ENCODE data around the gene RPL10.
"Not testable (repeated sequence)": the region's sequence is repeated elsewhere in the genome, so short reads cannot be mapped to it uniquely, and the experiment has no call there.

The RPL10 gene

DNA sequence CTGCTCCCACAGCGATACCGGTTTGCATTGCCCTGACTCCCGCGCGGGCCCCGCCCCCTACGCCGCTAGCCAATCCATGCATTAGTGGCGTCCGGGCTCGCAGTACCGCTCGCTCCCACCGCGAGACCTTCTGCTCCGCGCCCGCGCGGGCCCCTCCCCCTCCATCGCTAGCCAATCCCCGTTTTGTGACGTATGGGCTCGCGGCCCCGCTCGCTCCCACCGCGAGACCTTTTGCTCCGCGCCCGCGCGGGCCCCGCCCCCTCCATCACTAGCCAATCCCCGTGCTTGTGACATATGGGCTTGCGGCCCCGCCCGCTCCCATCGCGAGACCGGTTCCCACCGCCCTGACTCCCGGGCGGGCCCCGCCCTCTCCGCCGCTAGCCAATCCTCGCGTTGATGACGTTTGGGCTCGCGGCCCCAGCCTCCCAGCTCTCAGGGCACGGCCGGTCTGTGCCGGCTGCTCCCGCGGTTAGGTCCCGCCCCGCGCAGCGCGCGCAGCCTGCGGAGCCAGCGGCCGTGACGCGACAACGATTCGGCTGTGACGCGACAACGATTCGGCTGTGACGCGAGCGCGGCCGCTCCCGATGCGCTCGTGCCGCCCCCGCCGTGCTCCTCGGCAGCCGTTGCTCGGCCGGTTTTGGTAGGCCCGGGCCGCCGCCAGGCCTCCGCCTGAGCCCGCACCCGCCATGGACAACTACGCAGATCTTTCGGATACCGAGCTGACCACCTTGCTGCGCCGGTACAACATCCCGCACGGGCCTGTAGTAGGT lies 19.2 kb upstream of the RPL10 start, which contains the start of gene EMD:
Gene EMD (plus strand): TSS at position 497 of the 770 bp plus-strand sequence. CDS start 190 bp downstream, at position 687.
- peak; percentile 96 for DNase-seq

DNA sequence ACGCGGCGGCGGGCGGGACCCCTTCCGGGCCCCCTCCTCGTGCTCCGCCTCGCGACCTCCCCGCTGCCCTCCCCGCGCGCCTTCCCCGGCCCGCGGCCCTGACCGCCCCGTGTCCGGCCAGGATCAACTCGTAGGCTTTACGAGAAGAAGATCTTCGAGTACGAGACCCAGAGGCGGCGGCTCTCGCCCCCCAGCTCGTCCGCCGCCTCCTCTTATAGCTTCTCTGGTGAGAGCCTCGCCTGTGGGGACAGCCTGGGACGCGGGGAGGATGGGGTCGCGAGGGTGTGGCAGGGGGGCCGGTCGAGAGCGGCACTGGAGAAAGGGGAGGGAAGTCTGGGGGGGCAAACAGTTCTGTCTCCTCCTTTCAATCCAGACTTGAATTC lies 18.6 kb upstream of the RPL10 start:
- DNase-seq: no peak

DNA sequence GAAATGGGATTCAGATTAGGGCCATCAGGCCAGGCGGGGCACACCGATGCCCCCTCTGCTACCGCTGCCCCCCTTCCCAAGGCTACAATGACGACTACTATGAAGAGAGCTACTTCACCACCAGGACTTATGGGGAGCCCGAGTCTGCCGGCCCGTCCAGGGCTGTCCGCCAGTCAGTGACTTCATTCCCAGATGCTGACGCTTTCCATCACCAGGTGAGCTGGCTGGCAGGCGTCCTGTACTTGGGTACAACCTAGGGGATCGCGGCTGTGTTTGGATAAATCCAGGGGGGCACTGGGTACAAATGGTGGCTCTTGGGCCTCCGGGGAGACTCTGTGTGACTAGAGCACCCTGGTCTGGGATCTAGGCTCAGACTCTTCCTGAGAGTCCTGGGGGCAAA lies 18.0 kb upstream of the RPL10 start:
- DNase-seq: no peak

DNA sequence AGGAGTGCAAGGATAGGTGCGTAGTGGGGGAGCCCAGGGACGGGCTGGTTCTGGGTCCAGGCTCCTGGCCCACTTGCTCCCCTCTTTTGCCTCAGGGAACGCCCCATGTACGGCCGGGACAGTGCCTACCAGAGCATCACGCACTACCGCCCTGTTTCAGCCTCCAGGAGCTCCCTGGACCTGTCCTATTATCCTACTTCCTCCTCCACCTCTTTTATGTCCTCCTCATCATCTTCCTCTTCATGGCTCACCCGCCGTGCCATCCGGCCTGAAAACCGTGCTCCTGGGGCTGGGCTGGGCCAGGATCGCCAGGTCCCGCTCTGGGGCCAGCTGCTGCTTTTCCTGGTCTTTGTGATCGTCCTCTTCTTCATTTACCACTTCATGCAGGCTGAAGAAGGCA lies 17.4 kb upstream of the RPL10 start:
- no peak for DNase-seq

DNA sequence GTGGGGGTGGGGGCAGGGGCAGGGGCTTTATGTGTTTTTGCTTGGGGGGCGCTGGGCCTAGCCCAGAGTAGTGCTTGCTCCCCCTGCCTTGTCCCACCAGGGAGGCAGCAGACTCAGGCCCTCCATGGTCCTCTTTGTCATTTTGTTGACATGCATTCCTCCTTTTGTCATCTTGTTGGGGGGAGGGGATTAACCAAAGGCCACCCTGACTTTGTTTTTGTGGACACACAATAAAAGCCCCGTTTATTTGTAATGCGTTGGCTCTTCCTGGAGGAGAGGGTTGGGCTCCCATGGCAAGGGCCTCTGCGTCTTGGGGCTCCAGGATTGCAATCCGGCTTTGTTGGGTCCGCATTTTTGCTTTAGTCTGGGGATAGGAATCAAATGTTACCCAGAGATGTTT lies 16.9 kb upstream of the RPL10 start:
- no peak for DNase-seq

DNA sequence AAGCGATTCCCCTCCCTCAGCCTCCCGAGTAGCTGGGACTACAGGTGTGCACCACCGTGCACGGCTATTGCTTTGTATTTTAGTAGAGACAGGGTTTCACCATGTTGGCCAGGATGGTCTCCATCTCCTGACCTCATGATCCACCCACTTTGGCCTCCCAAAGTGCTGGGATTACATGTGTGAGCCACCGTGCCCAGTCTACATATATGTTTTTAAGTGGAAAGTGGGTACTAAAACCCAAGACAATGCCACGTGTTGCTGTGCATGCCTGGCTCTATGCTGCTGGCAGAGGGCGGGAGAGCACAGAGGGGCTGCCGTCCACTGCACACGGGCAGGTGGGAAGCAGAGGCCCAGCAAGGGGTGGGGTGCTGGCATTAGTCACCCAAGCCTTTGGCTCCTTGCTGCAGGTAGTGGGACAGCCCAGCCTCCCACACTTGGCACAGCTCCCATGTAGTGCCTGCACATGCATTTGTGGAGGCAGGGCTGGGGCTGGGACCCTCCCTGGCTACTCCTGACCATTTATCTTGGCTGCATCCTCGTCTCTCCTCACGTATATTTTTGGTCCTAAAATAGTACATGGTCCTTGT lies 15.6 kb upstream of the RPL10 start:
- DNase-seq: no peak

DNA sequence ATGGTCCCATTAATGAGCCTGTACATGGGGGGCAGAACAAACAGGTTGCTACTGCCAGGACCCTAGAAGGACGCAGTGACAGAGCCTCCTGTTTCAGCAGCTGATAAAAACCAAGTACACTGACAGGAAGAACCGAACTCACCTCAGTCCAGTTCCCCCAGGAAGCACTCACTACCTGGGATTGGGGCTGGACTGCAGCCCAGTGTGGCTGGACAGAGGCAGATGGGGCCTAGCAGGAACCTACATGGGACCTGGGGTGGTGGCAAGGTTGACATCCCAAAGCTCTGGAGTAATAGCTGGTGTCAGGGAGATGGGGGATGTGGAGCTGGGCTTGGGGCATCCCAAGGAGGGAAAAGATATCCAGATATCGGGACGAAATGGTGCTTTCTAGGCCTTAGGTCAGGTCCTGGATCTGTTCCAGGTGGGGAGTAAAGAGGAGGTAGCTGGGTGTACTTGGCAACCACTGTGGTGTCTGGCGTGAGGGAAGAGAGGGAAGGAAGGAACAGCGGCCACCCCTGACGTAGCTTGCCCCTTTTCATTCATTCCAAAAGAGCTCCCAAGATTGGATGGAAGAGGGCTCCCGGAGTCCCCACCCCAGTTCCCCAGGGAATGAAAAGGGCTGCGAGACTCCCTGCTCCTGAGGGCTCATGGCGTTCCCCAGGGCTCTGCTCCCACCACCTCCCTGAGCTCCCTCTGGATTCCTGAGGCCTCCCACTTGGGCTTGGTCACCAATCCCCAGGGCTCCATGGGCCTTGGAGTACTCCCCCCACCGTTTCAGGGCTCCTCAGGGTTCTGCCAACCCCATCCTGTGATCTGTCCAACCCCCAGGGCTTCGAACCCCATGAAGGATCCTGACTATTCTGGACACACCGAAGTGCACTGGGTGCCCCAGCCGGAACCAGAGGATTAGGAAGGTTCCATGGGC lies 14.6 kb upstream of the RPL10 start:
- DNase-seq: no peak

DNA sequence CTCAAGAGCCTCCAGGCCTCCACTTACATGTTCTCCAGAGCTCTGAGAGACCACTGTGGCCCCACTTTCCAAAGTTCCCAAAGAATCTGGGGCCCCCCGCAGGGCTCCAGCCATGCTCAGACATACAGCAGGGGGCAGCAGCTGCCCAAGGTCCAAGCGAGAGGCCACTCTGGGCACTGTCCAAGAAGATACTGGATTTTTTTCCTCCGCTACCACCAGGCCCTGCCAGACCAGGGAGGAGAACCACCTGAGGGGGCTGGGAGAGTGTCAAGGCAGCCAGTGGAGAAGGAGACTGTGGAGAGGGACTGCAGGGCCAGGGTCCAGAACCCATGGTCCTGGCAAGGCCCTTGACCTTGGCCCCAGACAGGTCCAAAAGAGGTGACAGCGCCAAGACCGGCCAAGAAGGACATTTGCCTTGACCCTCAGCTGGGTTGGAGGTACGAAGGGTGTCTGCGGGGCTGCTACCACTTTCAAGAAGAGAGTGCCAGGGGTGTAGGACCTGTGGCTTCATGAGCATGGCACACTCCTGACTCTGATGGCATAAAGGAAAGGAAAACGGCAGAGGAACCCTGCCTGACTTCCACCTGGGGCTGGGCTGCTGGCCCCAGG lies 13.8 kb upstream of the RPL10 start:
- DNase-seq: no peak

DNA sequence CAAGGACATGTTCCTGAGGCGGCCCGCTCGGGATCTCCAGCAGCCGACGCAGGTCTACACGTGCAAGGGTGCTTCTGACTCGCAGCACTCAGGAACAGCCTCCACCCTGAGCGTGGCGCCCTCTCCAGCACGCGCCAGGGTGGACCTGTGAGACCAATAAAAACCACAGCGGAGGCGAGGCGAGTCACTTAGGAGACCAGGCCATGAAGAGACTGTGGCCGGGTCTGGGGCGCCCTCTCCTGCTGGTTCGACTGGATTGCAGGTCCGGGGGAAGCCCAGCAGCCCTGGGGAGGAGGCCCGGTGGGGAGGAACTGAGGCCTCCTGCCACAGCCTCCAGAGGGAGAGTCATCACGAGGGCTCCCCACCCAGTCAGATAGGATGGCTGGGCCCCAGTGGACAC lies 10.1 kb upstream of the RPL10 start:
- DNase-seq: not testable (repeated sequence)

DNA sequence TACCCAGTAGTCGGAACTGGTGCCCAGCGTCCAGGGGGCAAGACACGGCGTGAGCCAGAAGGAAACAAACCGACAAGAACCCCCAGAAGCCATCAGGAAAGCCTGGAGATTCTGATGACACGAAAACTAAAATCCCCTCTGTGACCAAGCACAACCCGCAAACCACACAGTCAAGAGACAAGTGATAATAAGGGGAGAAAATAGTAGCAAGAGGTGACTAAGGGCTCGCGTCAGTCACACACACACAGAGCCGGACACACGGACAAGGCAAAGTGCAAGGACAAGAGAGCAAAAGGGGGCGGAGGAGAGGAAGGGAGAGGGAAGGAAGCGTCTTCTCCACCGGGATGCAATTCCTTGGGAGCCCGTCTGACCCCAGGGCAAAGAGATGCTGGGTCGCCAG lies 9.5 kb upstream of the RPL10 start:
- not testable (repeated sequence) for DNase-seq

DNA sequence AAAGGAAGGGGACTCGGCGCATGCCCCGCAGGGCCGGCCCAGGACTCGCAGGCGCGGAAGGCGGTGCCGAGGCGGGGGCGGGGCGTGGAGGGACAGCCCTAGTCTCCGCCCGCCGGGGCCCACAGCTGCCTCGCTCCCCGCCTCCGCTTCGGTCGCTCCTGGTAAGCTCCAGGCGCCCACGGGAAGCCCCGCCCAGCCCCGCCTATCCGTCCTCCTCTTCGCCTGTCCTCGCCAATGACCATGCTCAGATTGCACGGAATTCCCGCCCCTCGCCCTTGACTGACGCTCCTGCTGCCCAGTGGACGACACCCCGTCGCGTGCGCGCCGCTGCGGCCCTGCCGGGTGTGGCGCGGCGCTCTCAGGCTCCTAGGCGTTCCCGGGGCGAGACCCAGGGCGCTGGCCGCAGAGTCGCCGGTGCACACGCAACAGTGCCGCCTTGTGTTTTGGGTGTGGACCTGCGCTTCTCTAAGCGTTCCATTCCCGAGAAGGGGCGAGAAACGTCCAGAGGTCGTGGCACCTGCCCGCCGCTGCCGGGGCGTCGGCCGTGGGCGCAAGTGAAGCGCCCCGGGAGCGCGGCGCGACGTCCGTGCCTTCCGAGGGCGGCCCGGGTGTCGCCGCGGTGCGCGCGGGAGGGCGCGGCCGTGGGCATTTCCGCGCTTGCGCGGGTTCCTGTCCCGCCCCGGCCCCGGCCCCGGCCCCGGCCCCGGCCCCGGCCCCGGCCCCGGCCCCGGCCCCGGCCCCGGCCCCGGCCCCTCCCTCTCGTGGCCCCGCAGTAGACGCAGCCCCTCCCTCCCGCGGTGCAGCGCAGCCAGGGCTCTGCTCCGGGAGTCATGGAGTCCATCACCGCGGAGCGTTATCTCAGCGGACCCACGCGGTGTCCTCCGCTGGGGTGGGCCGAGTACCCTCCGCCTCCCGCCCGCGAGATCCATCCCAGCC lies 8.1 kb upstream of the RPL10 start:
- not testable (repeated sequence) for DNase-seq

DNA sequence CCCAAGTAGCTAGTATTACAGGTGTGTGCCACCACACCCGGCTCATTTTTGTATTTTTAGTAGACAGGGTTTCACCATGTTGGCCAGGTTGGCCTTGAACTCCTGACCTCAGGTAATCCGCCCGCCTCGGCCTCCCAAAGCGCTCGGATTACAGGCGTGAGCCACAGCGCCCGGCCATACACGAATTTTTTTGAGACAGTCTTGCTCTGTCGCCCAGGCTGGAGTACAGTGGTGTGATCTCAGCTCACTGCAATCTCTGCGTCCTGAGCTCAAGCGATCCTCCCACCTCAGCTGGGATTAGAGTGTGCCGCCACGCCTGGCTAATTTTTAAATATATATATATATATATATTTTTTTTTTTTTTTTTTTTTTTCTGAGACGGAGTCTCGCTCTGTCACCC lies 1.8 kb upstream of the RPL10 start:
- not testable (repeated sequence) for DNase-seq

DNA sequence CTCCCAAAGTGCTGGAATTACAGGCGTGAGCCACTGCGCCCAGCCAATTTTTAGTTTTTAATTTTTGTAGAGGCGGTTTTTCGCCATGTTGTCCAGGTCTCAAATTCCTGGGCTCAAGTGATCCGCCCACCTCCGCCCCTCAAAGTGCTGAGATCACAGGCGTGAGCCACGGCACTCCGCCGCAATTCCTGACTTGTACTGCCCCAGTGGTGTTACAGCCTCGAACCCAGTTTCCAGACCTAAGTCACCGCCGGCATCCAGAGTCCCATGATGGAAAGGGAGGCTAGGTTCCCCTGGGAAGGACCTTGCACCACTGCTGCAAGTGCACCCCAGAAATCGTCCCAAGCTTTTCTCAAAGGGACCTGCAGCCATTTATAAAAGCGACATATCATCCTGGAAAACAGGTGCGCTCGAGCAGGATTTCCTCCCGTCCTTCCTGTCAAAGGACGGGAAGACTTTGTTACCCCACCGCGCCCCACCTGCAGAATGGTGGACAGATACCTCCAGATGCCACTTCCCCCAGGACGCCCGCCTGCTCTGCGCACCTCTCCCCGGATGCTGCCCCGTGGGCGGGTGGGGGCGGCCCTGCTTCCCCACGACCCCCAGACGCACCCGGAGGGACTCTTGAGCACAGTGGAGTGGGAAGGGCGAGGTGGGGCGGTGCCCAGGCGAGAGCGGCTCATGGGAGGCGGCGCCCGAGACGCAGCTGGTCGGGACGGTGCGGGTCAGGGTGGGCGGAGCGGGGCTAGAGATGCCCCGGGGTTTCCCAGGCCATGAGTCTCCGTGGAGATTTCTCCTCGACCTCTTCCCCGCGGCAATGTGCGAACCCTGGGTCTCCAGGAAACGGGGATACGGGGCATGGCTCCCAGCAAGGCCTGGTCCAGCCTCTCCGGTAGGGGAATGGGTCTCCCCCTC lies 947 bp upstream of the RPL10 start:
- peak; percentile 75 for DNase-seq

DNA sequence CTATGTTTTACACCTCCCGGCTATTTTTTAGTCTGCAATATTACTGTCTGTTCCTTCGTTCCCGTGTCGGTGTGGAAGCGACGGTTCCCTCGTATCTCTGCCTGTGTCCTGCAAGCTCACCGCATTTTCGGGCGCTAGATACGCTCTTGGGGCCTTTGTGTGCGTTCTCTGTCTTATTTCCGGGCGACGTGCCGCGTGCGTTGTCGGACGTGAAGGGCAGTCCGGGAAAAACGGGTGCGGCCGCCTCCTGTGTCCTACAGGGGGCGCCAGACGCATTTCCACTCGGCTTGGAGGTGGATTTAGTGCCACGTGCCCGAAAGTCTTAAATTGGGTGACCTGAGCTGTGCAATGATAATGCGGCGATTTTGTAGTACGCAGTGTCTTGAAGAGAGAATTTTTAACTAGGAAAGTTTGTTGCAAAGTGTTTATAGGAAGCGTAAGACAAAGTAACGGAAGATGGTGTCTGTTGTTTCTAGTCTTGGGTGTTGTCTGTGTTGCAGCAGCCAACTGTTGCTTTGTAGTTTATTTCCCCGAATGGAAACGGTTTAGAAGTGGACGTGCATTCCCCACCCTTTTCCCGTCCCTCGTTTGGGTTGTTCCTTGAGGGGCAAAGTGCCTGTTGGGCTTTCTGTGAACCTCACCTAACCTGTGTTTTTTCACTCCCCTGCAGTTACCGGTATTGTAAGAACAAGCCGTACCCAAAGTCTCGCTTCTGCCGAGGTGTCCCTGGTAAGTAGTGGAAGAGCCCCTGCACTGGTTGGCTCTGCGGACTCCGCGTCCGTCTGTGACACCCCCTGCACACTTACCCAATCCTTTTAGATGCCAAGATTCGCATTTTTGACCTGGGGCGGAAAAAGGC lies 720 bp downstream of the RPL10 start:
- peak; percentile 85 for DNase-seq

DNA sequence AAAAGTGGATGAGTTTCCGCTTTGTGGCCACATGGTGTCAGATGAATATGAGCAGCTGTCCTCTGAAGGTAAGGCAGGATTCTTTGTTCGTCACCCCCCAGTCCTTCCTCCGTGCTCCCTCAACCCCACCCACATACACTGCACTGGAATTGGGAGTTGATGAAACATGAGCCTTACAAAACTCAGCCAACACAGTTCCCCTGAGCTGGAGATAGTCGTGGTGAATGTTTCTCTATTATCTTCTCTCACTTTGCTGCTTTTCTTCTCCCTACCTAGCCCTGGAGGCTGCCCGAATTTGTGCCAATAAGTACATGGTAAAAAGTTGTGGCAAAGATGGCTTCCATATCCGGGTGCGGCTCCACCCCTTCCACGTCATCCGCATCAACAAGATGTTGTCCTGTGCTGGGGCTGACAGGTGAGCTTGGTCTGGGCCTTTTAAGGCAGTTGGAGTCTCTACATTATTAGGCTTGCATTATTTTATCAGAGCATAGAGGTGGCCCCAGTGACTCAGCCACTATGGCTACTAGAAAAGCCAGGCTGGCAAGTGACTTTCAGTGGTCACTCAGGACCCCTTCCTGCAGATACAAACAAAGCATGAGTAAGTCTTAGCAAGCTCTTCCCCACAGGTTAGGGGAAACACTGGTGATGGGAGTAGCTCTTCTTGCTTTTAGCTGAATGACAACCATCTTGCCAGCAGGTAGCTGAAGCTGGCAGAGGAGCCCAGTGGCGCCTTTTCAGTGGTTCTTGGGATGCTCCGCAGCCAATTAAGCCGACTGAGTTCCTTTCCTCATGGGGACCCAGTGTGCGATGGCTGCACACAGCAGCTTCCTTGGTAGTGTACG lies 1.6 kb downstream of the RPL10 start:
- peak; percentile 38 for DNase-seq

DNA sequence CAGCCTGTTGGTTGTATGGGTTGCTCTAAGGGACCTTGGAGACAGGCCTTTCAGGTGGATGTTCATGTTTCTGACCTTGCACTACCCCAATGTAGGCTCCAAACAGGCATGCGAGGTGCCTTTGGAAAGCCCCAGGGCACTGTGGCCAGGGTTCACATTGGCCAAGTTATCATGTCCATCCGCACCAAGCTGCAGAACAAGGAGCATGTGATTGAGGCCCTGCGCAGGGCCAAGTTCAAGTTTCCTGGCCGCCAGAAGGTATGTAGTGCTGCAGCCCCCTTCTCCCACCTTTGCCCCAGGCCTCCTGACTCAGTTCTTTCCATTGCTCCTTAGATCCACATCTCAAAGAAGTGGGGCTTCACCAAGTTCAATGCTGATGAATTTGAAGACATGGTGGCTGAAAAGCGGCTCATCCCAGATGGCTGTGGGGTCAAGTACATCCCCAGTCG lies 2.2 kb downstream of the RPL10 start:
- DNase-seq: not testable (repeated sequence)

DNA sequence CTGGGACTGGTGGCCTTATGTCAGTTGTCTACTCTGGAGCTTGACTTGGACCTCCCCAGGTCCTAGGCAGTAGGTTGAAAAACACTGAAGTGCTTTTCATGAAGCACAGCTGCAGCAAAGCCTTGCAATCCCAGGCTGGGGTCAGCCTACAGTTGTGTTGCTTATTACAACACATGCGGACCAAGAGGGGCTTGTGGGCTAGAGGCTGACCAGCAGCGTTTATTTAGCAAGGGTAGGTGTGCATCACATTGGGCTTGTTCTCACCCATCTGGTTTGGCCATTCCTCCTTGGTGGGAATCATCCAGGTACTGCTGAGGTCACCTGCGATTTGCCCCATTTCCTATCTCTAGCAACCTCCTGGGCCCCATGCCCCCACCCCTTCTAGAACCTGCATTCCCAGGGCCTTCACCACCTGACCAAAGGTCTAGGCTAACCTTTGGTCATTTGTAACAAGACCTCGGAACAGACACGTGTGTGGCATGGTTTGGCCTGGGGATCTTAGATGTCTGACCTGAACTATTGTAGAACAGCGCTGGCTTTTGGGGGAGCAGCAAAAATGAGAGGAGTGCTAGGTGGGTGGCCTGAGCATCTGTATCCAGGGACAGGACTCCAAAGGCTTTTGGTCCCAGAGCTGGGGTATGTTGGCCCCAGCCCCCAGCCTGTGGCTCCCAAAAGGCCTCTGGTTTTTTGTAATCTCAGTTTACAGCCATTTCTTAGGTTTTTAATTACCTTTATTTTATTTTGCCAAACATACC lies 3.0 kb downstream of the RPL10 start:
- DNase-seq: peak; percentile 57
